ENCODE measurements around the gene SCAPER. TPM values are rescaled to one million over a fixed set of nuclear protein-coding genes. Genes with fewer than 3 reads are reported as not detected.
"Not testable (repeated sequence)": the region's sequence is repeated elsewhere in the genome, so short reads cannot be mapped to it uniquely, and the experiment has no call there.

Gene SCAPER
- total RNA-seq, 2 donors from 2014 or later, result 15.2 to 17.8 TPM

DNA sequence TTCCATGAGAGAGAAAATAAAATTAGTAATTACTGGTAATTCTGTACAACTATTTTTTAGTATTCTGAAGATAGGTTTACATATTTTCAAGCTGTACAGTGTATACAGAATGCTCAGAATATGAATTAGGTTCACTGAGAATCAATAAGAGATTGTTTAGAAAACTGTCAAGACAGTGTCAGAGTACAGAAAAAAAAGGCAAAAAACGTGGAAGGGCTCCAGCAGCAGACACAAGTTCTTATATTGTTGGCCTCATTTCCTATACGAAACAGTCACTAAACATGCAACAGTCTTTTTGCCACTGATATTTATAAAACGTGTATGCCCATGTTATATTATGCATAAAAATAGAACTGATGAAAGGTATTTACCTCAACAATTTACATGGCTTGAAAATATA lies 464.7 kb downstream of the SCAPER start:
- Histone ChIP-seq H3K36me3 (no peaks in the 10 kb centered on the region), H3K9me3 (no peaks in the 10 kb centered on the region), H3K4me3 (no peak overlapping the region), H3K27me3 (no peaks in the 10 kb centered on the region), H3K27ac (no peak overlapping the region), H3K4me1 (no peaks in the 10 kb centered on the region), H3K9ac (ENCODE audit: low read depth in 2 of 2, low read length in 2 of 2) (no peak overlapping the region)
- intact Hi-C loops (cut with DNase I), result no loop called here
- no peak for DNase-seq
- TF ChIP-seq, protein P1, sequence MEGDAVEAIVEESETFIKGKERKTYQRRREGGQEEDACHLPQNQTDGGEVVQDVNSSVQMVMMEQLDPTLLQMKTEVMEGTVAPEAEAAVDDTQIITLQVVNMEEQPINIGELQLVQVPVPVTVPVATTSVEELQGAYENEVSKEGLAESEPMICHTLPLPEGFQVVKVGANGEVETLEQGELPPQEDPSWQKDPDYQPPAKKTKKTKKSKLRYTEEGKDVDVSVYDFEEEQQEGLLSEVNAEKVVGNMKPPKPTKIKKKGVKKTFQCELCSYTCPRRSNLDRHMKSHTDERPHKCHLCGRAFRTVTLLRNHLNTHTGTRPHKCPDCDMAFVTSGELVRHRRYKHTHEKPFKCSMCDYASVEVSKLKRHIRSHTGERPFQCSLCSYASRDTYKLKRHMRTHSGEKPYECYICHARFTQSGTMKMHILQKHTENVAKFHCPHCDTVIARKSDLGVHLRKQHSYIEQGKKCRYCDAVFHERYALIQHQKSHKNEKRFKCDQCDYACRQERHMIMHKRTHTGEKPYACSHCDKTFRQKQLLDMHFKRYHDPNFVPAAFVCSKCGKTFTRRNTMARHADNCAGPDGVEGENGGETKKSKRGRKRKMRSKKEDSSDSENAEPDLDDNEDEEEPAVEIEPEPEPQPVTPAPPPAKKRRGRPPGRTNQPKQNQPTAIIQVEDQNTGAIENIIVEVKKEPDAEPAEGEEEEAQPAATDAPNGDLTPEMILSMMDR (IDR thresholded peaks at IDR 0.05), result no peak

DNA sequence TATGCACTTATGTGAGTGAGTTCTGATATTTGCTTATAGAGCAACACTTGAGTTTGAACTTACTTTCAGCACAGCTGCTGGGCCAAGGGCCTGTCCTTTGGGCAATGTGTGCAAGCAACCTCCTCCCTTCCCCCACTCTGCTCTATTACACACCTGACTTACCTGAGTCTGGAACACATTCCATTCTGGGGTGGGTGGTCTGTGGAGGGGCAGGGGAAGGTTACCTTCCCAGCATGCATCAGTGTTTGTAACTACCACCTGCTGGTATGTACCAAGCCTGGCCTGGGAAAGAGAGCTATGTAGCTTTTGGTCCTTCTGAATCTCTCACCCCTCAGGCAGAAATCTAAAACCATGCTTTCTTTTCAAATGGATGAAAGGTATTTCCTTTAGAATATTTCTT lies 465.6 kb downstream of the SCAPER start:
- no peak for DNase-seq
- intact Hi-C loops (cut with DNase I), result no loop called here
- Histone ChIP-seq H3K27me3 (no peaks in the 10 kb centered on the region), H3K9me3 (no peaks in the 10 kb centered on the region), H3K4me1 (no peaks in the 10 kb centered on the region), H3K36me3 (no peaks in the 10 kb centered on the region), H3K27ac (no peak overlapping the region), H3K9ac (ENCODE audit: low read depth in 2 of 2, low read length in 2 of 2) (no peak overlapping the region), H3K4me3 (no peak overlapping the region)
- TF ChIP-seq, protein P1 (IDR thresholded peaks at IDR 0.05), result no peak

DNA sequence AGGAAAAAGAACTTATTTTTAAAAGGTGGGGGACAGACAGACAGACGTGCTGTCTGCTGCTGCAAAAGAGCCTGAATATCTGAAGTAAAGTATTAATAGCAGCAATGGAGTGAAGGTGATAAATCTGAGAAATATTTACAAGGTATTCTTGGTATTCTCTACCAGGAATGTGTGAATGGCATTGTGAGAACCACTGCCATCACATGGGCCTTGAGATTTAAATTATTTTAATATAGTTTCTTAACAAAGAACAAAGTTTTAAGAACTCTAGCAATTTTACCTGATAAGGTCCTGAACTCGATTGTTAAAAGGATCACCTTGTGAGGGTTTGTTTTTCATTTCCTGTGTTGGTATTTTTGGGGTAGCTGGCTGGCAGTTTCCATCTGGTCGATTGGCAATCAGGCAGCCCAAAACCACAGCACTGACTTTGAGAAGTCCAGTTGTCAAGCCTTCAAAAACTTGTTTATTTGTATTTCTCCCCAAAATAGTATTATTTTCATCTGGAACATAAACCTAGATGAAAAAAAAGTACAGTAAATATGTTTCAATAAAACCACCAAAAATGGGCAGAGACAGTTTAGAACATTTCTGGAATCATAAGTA lies 471.2 kb downstream of the SCAPER start:
- DNase-seq, result no peak

DNA sequence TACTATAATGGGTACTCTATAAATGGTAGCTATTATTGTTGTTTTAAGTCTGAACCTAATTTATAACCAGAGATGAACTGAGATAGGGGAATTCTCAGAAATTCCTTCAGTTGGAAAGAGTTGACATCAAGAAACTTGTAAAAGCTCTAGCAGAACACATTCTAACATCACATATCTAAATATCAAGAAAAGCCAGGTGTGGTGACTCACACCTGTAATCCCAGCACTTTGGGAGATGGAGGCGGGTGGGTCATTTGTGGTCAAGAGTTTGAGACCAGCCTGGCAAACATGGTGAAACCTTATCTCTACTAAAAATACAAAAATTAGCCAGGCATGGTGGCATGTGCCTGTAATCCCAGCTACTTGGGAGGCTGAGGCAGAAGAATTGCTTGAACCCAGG lies 472.1 kb downstream of the SCAPER start:
- intact Hi-C loops (cut with DNase I); DNase-seq; H3K36me3 ChIP-seq; H3K4me1 ChIP-seq; H3K27ac ChIP-seq; H3K27me3 ChIP-seq; H3K9me3 ChIP-seq; H3K4me3 ChIP-seq; H3K9ac ChIP-seq (ENCODE audit: low read depth in 2 of 2, low read length in 2 of 2): not testable (repeated sequence)

More for the DNA sequence above, 471.2 kb downstream of the SCAPER start:
- Histone ChIP-seq H3K27me3 (no peaks in the 10 kb centered on the region), H3K4me1 (no peaks in the 10 kb centered on the region), H3K27ac (no peak overlapping the region), H3K4me3 (no peak overlapping the region), H3K9me3 (no peaks in the 10 kb centered on the region), H3K36me3 (no peaks in the 10 kb centered on the region), H3K9ac (ENCODE audit: low read depth in 2 of 2, low read length in 2 of 2) (no peak overlapping the region)
- intact Hi-C loops (cut with DNase I), result no loop called here
- TF ChIP-seq, protein P1 (IDR thresholded peaks at IDR 0.05), result no peak

DNA sequence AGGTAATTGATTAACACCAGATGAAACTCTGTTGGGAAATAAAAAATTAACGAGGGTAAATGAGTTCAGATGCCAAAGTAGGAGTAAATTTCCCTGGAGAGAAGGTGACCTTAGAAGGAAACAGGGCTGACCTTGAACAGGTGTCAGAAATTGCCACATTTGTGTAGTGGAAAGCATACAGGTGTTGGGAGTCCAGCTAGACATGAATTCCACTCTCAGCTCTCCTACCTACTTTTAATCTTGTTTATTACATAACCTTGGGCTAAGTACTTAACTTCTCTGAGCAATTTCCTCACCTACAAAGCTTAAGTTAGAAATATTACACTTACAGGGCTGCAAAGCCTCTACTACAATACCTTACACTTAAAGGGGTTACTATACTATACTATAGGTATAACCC lies 472.5 kb downstream of the SCAPER start:
- Histone ChIP-seq H3K9me3 (no peaks in the 10 kb centered on the region), H3K9ac (ENCODE audit: low read depth in 2 of 2, low read length in 2 of 2) (no peak overlapping the region), H3K27ac (no peak overlapping the region), H3K27me3 (no peaks in the 10 kb centered on the region), H3K4me3 (no peak overlapping the region), H3K36me3 (no peaks in the 10 kb centered on the region), H3K4me1 (no peaks in the 10 kb centered on the region)
- DNase-seq, result no peak
- intact Hi-C loops (cut with DNase I), result no loop called here
- TF ChIP-seq, protein P1 (IDR thresholded peaks at IDR 0.05), result no peak

DNA sequence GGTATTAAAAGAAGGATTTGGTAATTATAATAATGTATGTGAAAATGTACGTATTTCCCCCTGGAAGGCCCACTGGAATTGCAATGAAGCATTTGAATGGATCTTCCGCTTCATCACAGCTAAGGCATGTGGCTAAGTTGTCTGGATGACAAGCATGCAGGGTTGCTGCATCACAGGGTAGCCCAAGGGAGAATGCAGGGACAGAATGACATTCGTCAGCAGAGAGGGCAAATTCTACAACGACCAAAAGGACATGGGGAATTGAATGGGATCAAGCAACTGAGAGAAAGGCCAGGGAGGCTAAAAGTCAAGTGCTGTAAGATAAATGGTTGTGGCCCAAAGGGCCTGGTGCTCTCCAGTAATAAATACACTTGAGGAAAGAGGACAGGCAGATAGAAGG lies 473.2 kb downstream of the SCAPER start:
- H3K27me3 ChIP-seq, result no peaks in the 10 kb centered on the region
- H3K4me1 ChIP-seq, result no peaks in the 10 kb centered on the region
- intact Hi-C loops (cut with DNase I), result no loop called here
- H3K9ac ChIP-seq (ENCODE audit: low read depth in 2 of 2, low read length in 2 of 2), result no peak overlapping the region
- no peaks in the 10 kb centered on the region for H3K36me3 ChIP-seq
- no peak for DNase-seq
- H3K4me3 ChIP-seq, result no peak overlapping the region
- no peak overlapping the region for H3K27ac ChIP-seq
- TF ChIP-seq, protein P1 (IDR thresholded peaks at IDR 0.05), result no peak
- H3K9me3 ChIP-seq, result no peaks in the 10 kb centered on the region

DNA sequence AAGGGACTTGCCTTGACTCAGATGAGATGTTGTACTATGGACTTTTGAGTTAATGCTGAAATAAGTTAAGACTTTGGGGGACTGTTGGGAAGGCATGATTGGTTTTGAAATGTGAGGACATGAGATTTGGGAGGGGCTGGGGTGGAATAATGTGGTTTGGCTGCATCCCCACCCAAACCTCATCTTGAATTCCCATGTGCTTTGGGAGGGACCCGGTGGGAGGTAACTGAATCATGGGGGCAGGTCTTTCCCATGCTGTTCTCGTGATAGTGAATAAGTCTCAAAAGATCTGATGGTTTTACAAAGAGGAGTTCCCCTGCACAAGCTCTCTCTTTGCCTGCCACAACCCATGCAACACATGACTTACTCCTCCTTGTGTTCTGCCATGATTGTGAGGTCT lies 474.4 kb downstream of the SCAPER start:
- H3K27ac ChIP-seq; H3K4me3 ChIP-seq; H3K27me3 ChIP-seq; DNase-seq; H3K36me3 ChIP-seq; H3K4me1 ChIP-seq; H3K9ac ChIP-seq (ENCODE audit: low read depth in 2 of 2, low read length in 2 of 2); intact Hi-C loops (cut with DNase I); H3K9me3 ChIP-seq: not testable (repeated sequence)
